Spleen (tissue), 11 donors: ENCODE data around the gene MAPK13. TPM values are rescaled to one million over a fixed set of nuclear protein-coding genes. Genes with fewer than 3 reads are reported as not detected.

Experiments
- DNase-seq: peaks from one replicate; pipeline ENCODE4 v3.0.0-alpha.2; 2020
- H3K27ac ChIP-seq, 8 donors: fragments of 200-600 bp; sonication (generic) in 7 of 8; 1 replicate in 4 of 8; 2 replicates in 4 of 8; pipeline versions ENCODE4 v1.5.0 to v1.8.0; 2016 to 2021; ENCODE audit warnings: inconsistent platforms in 4 of 8, mild to moderate bottlenecking in 4 of 8, moderate library complexity in 1 of 8
- H3K27me3 ChIP-seq, 7 donors: fragments of 200-600 bp; sonication (generic) in 6 of 7; replicated peaks in 1 of 7; 1 replicate in 4 of 7; 2 replicates in 3 of 7; pipeline versions ENCODE4 v1.5.0 to v1.8.0; 2016 to 2021; ENCODE audit warnings: inconsistent platforms in 3 of 7, mild to moderate bottlenecking in 1 of 7
- H3K36me3 ChIP-seq, 6 donors: fragments of 200-600 bp; sonication (generic) in 5 of 6; 1 replicate in 4 of 6; 2 replicates in 2 of 6; pipeline versions ENCODE4 v1.5.0 to v1.8.0; 2016 to 2021; ENCODE audit warnings: inconsistent platforms in 2 of 6
- H3K4me1 ChIP-seq, 6 donors: fragments of 200-600 bp; sonication (generic) in 5 of 6; 1 replicate in 3 of 6; 2 replicates in 3 of 6; pipeline versions ENCODE4 v1.5.0 to v1.8.0; 2016 to 2021; ENCODE audit warnings: inconsistent platforms in 3 of 6
- H3K4me3 ChIP-seq, 8 donors: fragments of 200-600 bp; sonication (generic) in 7 of 8; 1 replicate in 4 of 8; 2 replicates in 4 of 8; pipeline versions ENCODE4 v1.5.0 to v1.8.0; 2016 to 2021; ENCODE audit warnings: inconsistent platforms in 4 of 8, mild to moderate bottlenecking in 4 of 8, moderate library complexity in 2 of 8
- H3K9me3 ChIP-seq, 8 donors: fragments of 200-600 bp; sonication (generic) in 7 of 8; 1 replicate in 4 of 8; 2 replicates in 4 of 8; pipeline versions ENCODE4 v1.5.0 to v1.8.0; 2016 to 2021; ENCODE audit warnings: inconsistent platforms in 4 of 8
- CTCF ChIP-seq, 11 experiments: fragments of 200-600 bp in 7 of 11; fragments of 450-650 bp in 4 of 11; sonication (generic) in 4 of 11; IDR thresholded peaks in 8 of 11; conservative IDR thresholded peaks in 3 of 11; 1 replicate in 7 of 11; 2 replicates in 4 of 11; pipeline versions ENCODE4 v1.4.0 to v1.8.0; 2016 to 2021; ENCODE audit warnings: antibody characterized with exemption in 11 of 11, inconsistent platforms in 4 of 11, mild to moderate bottlenecking in 1 of 11
- POLR2A ChIP-seq, 3 donors: fragments of 450-650 bp; IDR thresholded peaks; one replicate each; pipeline ENCODE4 v1.5.1; 2017; ENCODE audit warnings: antibody characterized with exemption in 3 of 3, mild to moderate bottlenecking in 1 of 3
- POLR2AphosphoS5 ChIP-seq, 3 donors: sonication (generic); formaldehyde crosslinking; IDR thresholded peaks; one replicate each; pipeline ENCODE4 v1.5.1; 2017; ENCODE audit warnings: antibody characterized with exemption in 3 of 3
- WGBS, 5 donors: extraction: QIAGEN DNeasy Blood & Tissue Kit in 3 of 5; methylation state at CpG; one replicate each; pipeline versions ENCODE4 v1.1.5 to v1.1.7; 2013 to 2018; 5-methylcytosine and 5-hydroxymethylcytosine counted together
- intact Hi-C: fragments of 100-400 bp; cut with DNase I; formaldehyde crosslinking; loops from one replicate; pipeline ENCODE4 v1.15.0; 2023; ENCODE audit warnings: low total_unique reads
- polyA plus RNA-seq, 3 donors: library from polyadenylated mRNA; stranded (reverse); fragments of 200-250 nt; gene quantifications; one replicate each; pipeline ENCODE4 v1.2.1, GENCODE V29; 2013
- total RNA-seq, 7 donors: library from RNA; depleted of rRNA in 3 of 7; stranded (reverse); fragments of >200 nt in 3 of 7; fragmentation: NEBNext Ultra II Directional in 4 of 7; extraction: Animal tissue kit (Norgen Biotek cat#: 25700) in 4 of 7; gene quantifications; one replicate each; pipeline versions ENCODE4 v1.1.0 to v1.2.1, GENCODE V29; 2016 to 2021
- donor health status: healthy with polysubstance abuse.
- donor health status: DM: no; HTN: no; CAD: no; lungs with moderate emphysema.
- donor health status: DM: no; HTN: no; CAD: no.
- donor health status: Bipolar disorder and iron deficiency.
- donor health status: healthy.
- donor health status: DM: no; HTN: no; CAD: no.
- donor health status: DM: yes; HTN: yes; CAD: no.

Gene MAPK13
- total and polyA plus RNA-seq, 10 donors = 6.2 to 30.0 (median 17.7) TPM

- peak overlapping the region; percentile 55 to 94 (median 86) for H3K27ac ChIP-seq
- H3K4me3 ChIP-seq = peak overlapping the region in 7 of 8 donors; percentile 29 to 75 (median 47)
- WGBS, 5 donors = 4 to 28% (median 10%) methylated on average over 21 to 52 of the region's 52 CpGs
- H3K4me1 ChIP-seq = peaks cover 24 to 87% (median 53%) of the 10 kb centered on the region in 6 donors
- H3K27me3 ChIP-seq = no peaks in the 10 kb centered on the region
- intact Hi-C loops = loop anchor here (5.0 kb wide), 1 partner anchor 61 kb away; no protein-coding TSS in a partner anchor
- no peaks in the 10 kb centered on the region for H3K9me3 ChIP-seq
- peaks cover 0 to 29% (median under 1%) of the 10 kb centered on the region in 6 donors for H3K36me3 ChIP-seq
- peak; percentile 89 for DNase-seq
- peak; percentile 9 to 62 (median 36) for TF ChIP-seq POLR2AphosphoS5 (IDR thresholded peaks at IDR 0.05)
- peak in 6 of 11 experiments; percentile 3 to 34 (median 14) for TF ChIP-seq CTCF (IDR thresholded peaks at IDR 0.05 in 8 of 11, conservative IDR thresholded peaks at IDR 0.05 in 3 of 11)
- no peak for TF ChIP-seq POLR2A (IDR thresholded peaks at IDR 0.05)
These were observed 576 bp downstream of the MAPK13 start for GRCh38 chr6:36130667-36131510.

GRCh38 chr6:36131511-36132245 is 1.4 kb downstream of the MAPK13 start:
- no peaks in the 10 kb centered on the region for H3K27me3 ChIP-seq
- peak; percentile 86 for DNase-seq
- peaks cover 23 to 87% (median 49%) of the 10 kb centered on the region in 6 donors for H3K4me1 ChIP-seq
- TF ChIP-seq POLR2AphosphoS5 (IDR thresholded peaks at IDR 0.05) (peak in 2 of 3 donors; percentile 40 to 77), POLR2A (IDR thresholded peaks at IDR 0.05) (no peak)
- WGBS, 5 donors = 4 to 10% (median 5%) methylated on average over 7 to 8 of the region's 8 CpGs
- peaks cover 0 to 37% (median 7%) of the 10 kb centered on the region in 6 donors for H3K36me3 ChIP-seq
- H3K27ac ChIP-seq = peak overlapping the region; percentile 55 to 94 (median 86)
- H3K4me3 ChIP-seq = peak overlapping the region in 7 of 8 donors; percentile 29 to 75 (median 47)
- H3K9me3 ChIP-seq = no peaks in the 10 kb centered on the region
- intact Hi-C loops = loop anchor here (5.0 kb wide), 1 partner anchor 61 kb away; no protein-coding TSS in a partner anchor

GRCh38 chr6:36132246-36132895 is 2.1 kb downstream of the MAPK13 start:
- DNase-seq = no peak
- peaks cover 0 to 44% (median 9%) of the 10 kb centered on the region in 6 donors for H3K36me3 ChIP-seq
- WGBS, 5 donors = 90 to 98% (median 93%) methylated on average over 4 to 5 of the region's 5 CpGs
- peak overlapping the region in 2 of 8 donors; percentile 47 to 75 for H3K4me3 ChIP-seq
- peak overlapping the region; percentile 55 to 94 (median 86) for H3K27ac ChIP-seq
- TF ChIP-seq CTCF (IDR thresholded peaks at IDR 0.05 in 8 of 11, conservative IDR thresholded peaks at IDR 0.05 in 3 of 11) (no peak), POLR2A (IDR thresholded peaks at IDR 0.05) (no peak), POLR2AphosphoS5 (IDR thresholded peaks at IDR 0.05) (no peak)
- H3K4me1 ChIP-seq = peaks cover 19 to 85% (median 42%) of the 10 kb centered on the region in 6 donors
- no peaks in the 10 kb centered on the region for H3K27me3 ChIP-seq
- intact Hi-C loops = loop anchor here (5.0 kb wide), 1 partner anchor 60 kb away; no protein-coding TSS in a partner anchor
- no peaks in the 10 kb centered on the region for H3K9me3 ChIP-seq

GRCh38 chr6:36133148-36133547 is 2.8 kb downstream of the MAPK13 start:
- Histone ChIP-seq H3K27ac (peak overlapping the region in 1 of 8 donors; percentile 94), H3K4me1 (peaks cover 19 to 78% (median 35%) of the 10 kb centered on the region in 6 donors), H3K36me3 (peaks cover 0 to 52% (median 10%) of the 10 kb centered on the region in 6 donors), H3K27me3 (no peaks in the 10 kb centered on the region), H3K9me3 (no peaks in the 10 kb centered on the region), H3K4me3 (no peak overlapping the region)
- 91 to 97% (median 96%) methylated on average over 4 of the region's 4 CpGs for WGBS, 5 donors
- intact Hi-C loops = loop anchor here (5.0 kb wide), 1 partner anchor 59 kb away; no protein-coding TSS in a partner anchor
- no peak for DNase-seq
- TF ChIP-seq CTCF (IDR thresholded peaks at IDR 0.05 in 8 of 11, conservative IDR thresholded peaks at IDR 0.05 in 3 of 11) (no peak), POLR2AphosphoS5 (IDR thresholded peaks at IDR 0.05) (no peak), POLR2A (IDR thresholded peaks at IDR 0.05) (no peak)
